ENCODE measurements around the gene CST6.

GRCh38 chr11:66042996-66043906 is 31.4 kb downstream of the CST6 start:
- TF ChIP-seq CTCF (conservative IDR thresholded peaks at IDR 0.05; ENCODE audit: low read depth, low read length) = no peak
- no peak for TF ChIP-seq NFE2L2 (IDR thresholded peaks at IDR 0.05; ENCODE audit: low read depth, low read length)

Data from IMR-90 (cell line).